AG04449 (cell line): ENCODE measurements around the gene RNF152.

Source experiments
- CTCF ChIA-PET: fragments of 350-600 bp; formaldehyde crosslinking; extraction: SDS; loops from one replicate; lab custom pipeline; 2021; ENCODE audit warnings: antibody characterized with exemption; lab: Yijun Ruan, JAX
- POLR2A ChIA-PET: fragments of 400-600, 350-600 bp; formaldehyde crosslinking; extraction: SDS; loops from one replicate; lab custom pipeline; 2020; ENCODE audit warnings: antibody characterized with exemption, inconsistent platforms; lab: Yijun Ruan, JAX
- DNase-seq: peaks from one replicate; pipeline ENCODE4 v3.0.0-alpha.2; 2010; ENCODE audit warnings: low read depth, low spot score
- H3K4me3 ChIP-seq: 2 replicates; pipeline ENCODE4 v1.5.1; 2011; ENCODE audit warnings: low read depth, mild to moderate bottlenecking, control low read depth, low read length
- TF ChIP-seq, protein P1 (sequence below): IDR thresholded peaks from one replicate; pipeline ENCODE4 v1.5.1; 2011; ENCODE audit warnings: mild to moderate bottlenecking, moderate library complexity, low read length, control low read depth, inconsistent platforms; ENCODE audit not compliant: insufficient read depth; ENCODE audit errors: missing control alignments

RNF152 gene

DNA sequence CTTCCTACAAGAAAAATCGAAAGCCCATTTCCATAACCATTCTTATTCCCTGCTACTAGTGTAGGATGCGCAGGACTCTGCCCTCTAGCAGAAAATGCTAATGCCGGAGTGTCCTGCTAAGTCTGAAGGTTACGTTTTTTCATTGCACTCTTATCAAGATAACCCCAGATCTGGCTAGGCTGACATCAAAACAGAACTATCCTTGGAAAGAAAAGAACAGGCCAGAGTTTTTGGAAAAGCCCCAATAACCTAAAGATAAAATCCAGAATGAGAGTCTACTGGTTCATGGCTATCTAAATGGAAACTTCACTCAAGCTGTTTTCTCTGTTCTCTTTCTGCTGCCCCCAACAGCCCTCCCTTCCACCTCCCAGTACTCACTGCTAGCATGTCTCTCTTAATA lies 913 bp downstream of the RNF152 start:
- no peak for DNase-seq
- CTCF ChIA-PET: interaction anchor here (3.3 kb wide), 1 partner anchor 310 kb away, joined by 16 read pairs; no protein-coding TSS in a partner anchor
- POLR2A ChIA-PET: no interaction called here
- H3K4me3 ChIP-seq: peak overlapping the region; percentile 32
- TF ChIP-seq, protein P1, sequence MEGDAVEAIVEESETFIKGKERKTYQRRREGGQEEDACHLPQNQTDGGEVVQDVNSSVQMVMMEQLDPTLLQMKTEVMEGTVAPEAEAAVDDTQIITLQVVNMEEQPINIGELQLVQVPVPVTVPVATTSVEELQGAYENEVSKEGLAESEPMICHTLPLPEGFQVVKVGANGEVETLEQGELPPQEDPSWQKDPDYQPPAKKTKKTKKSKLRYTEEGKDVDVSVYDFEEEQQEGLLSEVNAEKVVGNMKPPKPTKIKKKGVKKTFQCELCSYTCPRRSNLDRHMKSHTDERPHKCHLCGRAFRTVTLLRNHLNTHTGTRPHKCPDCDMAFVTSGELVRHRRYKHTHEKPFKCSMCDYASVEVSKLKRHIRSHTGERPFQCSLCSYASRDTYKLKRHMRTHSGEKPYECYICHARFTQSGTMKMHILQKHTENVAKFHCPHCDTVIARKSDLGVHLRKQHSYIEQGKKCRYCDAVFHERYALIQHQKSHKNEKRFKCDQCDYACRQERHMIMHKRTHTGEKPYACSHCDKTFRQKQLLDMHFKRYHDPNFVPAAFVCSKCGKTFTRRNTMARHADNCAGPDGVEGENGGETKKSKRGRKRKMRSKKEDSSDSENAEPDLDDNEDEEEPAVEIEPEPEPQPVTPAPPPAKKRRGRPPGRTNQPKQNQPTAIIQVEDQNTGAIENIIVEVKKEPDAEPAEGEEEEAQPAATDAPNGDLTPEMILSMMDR: no peak

DNA sequence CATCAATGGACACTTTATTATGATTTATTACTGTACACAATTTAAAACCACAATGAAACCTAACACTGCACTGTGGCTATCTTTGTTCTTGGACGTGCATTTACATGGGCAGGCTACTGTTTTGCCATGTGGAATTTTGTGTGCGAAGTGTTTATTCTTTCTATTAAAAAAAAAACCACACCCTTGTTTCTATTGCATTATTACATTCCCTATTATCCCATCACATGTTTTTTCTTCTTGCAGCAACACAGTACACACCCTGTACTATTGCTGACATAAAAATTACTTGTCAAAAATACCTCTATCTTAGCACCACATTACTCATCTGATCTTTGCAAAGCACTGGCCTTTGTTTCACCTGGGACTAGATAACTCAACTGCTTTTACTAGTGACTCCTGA lies 1.5 kb downstream of the RNF152 start:
- ChIA-PET CTCF (interaction anchor here (1.3 to 3.3 kb wide), 3 partner anchors 10 to 309 kb away, joined by 4 to 16 read pairs (median 11); no protein-coding TSS in a partner anchor), POLR2A (no interaction called here)

GRCh38 chr18:61890344-61890743 lies 2.5 kb downstream of the RNF152 start:
- TF ChIP-seq, protein P1: no peak
- ChIA-PET POLR2A (interaction anchor here (0.6 kb wide), 1 partner anchor 385 kb away, joined by 3 read pairs; no protein-coding TSS in a partner anchor), CTCF (interaction anchor here (0.6 to 3.3 kb wide), 6 partner anchors 11 to 308 kb away, joined by 3 to 16 read pairs (median 4); no protein-coding TSS in a partner anchor)
- H3K4me3 ChIP-seq: no peak overlapping the region
- DNase-seq: no peak

More for the DNA sequence above, 1.5 kb downstream of the RNF152 start:
- DNase-seq: no peak
- no peak overlapping the region for H3K4me3 ChIP-seq
- TF ChIP-seq, protein P1: no peak

DNA sequence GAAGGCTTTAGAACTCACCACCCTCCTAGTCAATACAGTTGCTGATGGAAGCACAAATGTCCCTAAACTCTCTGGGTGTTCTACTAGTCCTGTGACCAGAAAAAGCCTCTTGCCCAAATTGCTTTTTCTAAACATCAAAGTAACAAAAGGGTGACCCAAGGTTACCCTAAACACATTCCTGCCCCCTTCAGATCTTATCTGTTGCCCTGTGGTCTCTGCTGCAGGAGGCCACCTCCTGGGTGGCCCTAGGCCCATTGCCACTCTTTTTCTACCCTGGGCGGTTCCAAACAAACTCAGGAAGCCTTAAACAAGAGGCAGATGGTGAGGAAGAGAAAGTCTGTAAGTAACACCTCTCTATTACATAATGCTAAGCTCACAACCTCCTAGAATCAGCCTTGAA lies 3.3 kb downstream of the RNF152 start:
- TF ChIP-seq, protein P1: no peak
- H3K4me3 ChIP-seq: no peak overlapping the region
- ChIA-PET CTCF (interaction anchor here (1.0 to 3.3 kb wide), 3 partner anchors 12 to 308 kb away, joined by 4 to 16 read pairs (median 11); no protein-coding TSS in a partner anchor), POLR2A (no interaction called here)
- no peak for DNase-seq

GRCh38 chr18:61888622-61889021 lies 4.2 kb downstream of the RNF152 start:
- ChIA-PET CTCF (interaction anchor here (1.0 to 3.2 kb wide), 3 partner anchors 13 to 306 kb away, joined by 4 to 11 read pairs (median 4); no protein-coding TSS in a partner anchor), POLR2A (no interaction called here)
- no peak for DNase-seq

GRCh38 chr18:61887838-61888237 lies 5.0 kb downstream of the RNF152 start:
- H3K4me3 ChIP-seq: no peak overlapping the region
- TF ChIP-seq, protein P1: no peak
- DNase-seq: no peak
- ChIA-PET POLR2A (no interaction called here), CTCF (interaction anchor here (3.2 kb wide), 1 partner anchor 14 kb away, joined by 11 read pairs; no protein-coding TSS in a partner anchor)

More at GRCh38 chr18:61888622-61889021, 4.2 kb downstream of the RNF152 start:
- no peak overlapping the region for H3K4me3 ChIP-seq
- TF ChIP-seq, protein P1: no peak
